Mesendoderm (in vitro differentiated cells): ENCODE data around the gene EN2. TPM values are rescaled to one million over a fixed set of nuclear protein-coding genes. Genes with fewer than 3 reads are reported as not detected.

Source experiments
- DNase-seq: peaks from one replicate; pipeline ENCODE4 v3.0.0; 2013
- H2AK5ac ChIP-seq: 2 replicates; pipeline ENCODE4 v1.6.1; 2013; ENCODE audit warnings: low read length, inconsistent platforms
- H2BK120ac ChIP-seq: 2 replicates; pipeline ENCODE4 v1.6.1; 2013; ENCODE audit warnings: low read depth, mild to moderate bottlenecking, low read length, moderate library complexity, mixed read lengths
- H2BK15ac ChIP-seq: replicated peaks from 2 replicates; pipeline ENCODE4 v1.6.1; 2013; ENCODE audit warnings: low read depth, mild to moderate bottlenecking, moderate library complexity
- H2BK5ac ChIP-seq: 2 replicates; pipeline ENCODE4 v1.6.1; 2013; ENCODE audit warnings: low read length, inconsistent platforms
- H3K18ac ChIP-seq: 2 replicates; pipeline ENCODE4 v1.6.1; 2013; ENCODE audit warnings: mild to moderate bottlenecking, low read length, mixed read lengths
- H3K23ac ChIP-seq: one replicate; pipeline ENCODE4 v1.6.1; 2013; ENCODE audit warnings: low read length
- H3K27ac ChIP-seq: 2 replicates; pipeline ENCODE4 v1.5.1; 2013; ENCODE audit warnings: low read depth, mild to moderate bottlenecking, inconsistent platforms, low read length, moderate library complexity
- H3K27me3 ChIP-seq: 2 replicates; pipeline ENCODE4 v1.6.1; 2013; ENCODE audit warnings: low read length, control low read depth, mild to moderate bottlenecking, inconsistent platforms; ENCODE audit not compliant: insufficient read depth, poor library complexity
- H3K36me3 ChIP-seq: 2 replicates; pipeline ENCODE4 v1.6.1; 2013; ENCODE audit warnings: low read length, inconsistent platforms; ENCODE audit not compliant: control insufficient read depth, insufficient read depth
- H3K4ac ChIP-seq: one replicate; pipeline ENCODE4 v1.6.1; 2013; ENCODE audit warnings: low read depth, mild to moderate bottlenecking, low read length, moderate library complexity
- H3K4me1 ChIP-seq: 2 replicates; pipeline ENCODE4 v1.6.1; 2013; ENCODE audit warnings: low read depth, low read length, inconsistent platforms; ENCODE audit not compliant: control insufficient read depth
- H3K4me2 ChIP-seq: 2 replicates; pipeline ENCODE4 v1.6.1; 2013; ENCODE audit warnings: low read length
- H3K4me3 ChIP-seq: 2 replicates; pipeline ENCODE4 v1.5.1; 2013; ENCODE audit warnings: mild to moderate bottlenecking, low read length
- H3K56ac ChIP-seq: one replicate; pipeline ENCODE4 v1.6.1; 2013; ENCODE audit warnings: low read length
- H3K79me1 ChIP-seq: 2 replicates; pipeline ENCODE4 v1.6.1; 2013; ENCODE audit warnings: low read length, inconsistent platforms
- H3K79me2 ChIP-seq: 2 replicates; pipeline ENCODE4 v1.6.1; 2013; ENCODE audit warnings: mild to moderate bottlenecking, low read length; ENCODE audit not compliant: control insufficient read depth, insufficient read depth
- H3K9ac ChIP-seq: 2 replicates; pipeline ENCODE4 v1.6.1; 2013; ENCODE audit warnings: low read length, inconsistent platforms
- H4K5ac ChIP-seq: one replicate; pipeline ENCODE4 v1.6.1; 2013; ENCODE audit warnings: low read length
- H4K8ac ChIP-seq: one replicate; pipeline ENCODE4 v1.6.1; 2013; ENCODE audit warnings: low read depth, mild to moderate bottlenecking, control low read depth, low read length, moderate library complexity
- WGBS: extraction: QIAGEN DNeasy Blood & Tissue Kit; methylation state at CpG from one replicate; pipeline ENCODE4 v1.1.7; 2013; ENCODE audit warnings: low lambda C conversion rate, missing lambda C conversion rate; ENCODE audit not compliant: insufficient coverage; ENCODE audit errors: extremely low coverage; 5-methylcytosine and 5-hydroxymethylcytosine counted together
- polyA plus RNA-seq, 2 experiments: library from polyadenylated mRNA; stranded (reverse); fragments of 200-250 nt; gene quantifications; one replicate each; pipeline ENCODE4 v1.2.3, GENCODE V29; 2013

The EN2 gene
- not detected for polyA plus RNA-seq (2013, experiment 1 of 2)
- not detected for polyA plus RNA-seq (2013, experiment 2 of 2)

DNA sequence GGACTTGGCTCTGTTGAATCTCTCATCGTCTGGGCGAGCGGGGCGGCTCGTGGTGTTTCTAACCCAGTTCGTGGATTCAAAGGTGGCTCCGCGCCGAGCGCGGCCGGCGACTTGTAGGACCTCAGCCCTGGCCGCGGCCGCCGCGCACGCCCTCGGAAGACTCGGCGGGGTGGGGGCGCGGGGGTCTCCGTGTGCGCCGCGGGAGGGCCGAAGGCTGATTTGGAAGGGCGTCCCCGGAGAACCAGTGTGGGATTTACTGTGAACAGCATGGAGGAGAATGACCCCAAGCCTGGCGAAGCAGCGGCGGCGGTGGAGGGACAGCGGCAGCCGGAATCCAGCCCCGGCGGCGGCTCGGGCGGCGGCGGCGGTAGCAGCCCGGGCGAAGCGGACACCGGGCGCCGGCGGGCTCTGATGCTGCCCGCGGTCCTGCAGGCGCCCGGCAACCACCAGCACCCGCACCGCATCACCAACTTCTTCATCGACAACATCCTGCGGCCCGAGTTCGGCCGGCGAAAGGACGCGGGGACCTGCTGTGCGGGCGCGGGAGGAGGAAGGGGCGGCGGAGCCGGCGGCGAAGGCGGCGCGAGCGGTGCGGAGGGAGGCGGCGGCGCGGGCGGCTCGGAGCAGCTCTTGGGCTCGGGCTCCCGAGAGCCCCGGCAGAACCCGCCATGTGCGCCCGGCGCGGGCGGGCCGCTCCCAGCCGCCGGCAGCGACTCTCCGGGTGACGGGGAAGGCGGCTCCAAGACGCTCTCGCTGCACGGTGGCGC is at the start of gene EN2:
TSS of gene EN2 (plus strand) at position 19 of the 767 bp plus-strand sequence. CDS start at position 268, 249 bp downstream.
- H3K9ac ChIP-seq = no peak within 1 kb of the TSS
- H3K27me3 ChIP-seq = peaks cover 88% of the 10 kb centered on the region
- no peak within 1 kb of the TSS for H2BK5ac ChIP-seq
- H2BK120ac ChIP-seq = peak within 1 kb of the TSS; percentile 14
- no peak within 1 kb of the TSS for H2BK15ac ChIP-seq
- peak; percentile 37 for DNase-seq
- no peak within 1 kb of the TSS for H4K8ac ChIP-seq
- H2AK5ac ChIP-seq = no peak within 1 kb of the TSS
- H3K36me3 ChIP-seq = no peaks in the 10 kb centered on the region
- peak within 1 kb of the TSS; percentile 60 for H3K56ac ChIP-seq
- H3K79me2 ChIP-seq = no peaks in the 10 kb centered on the region
- no peaks in the 10 kb centered on the region for H3K4me1 ChIP-seq
- H3K79me1 ChIP-seq = no peaks in the 10 kb centered on the region
- no peak within 1 kb of the TSS for H4K5ac ChIP-seq
- no peak within 1 kb of the TSS for H3K27ac ChIP-seq
- no peak within 1 kb of the TSS for H3K4ac ChIP-seq
- H3K18ac ChIP-seq = no peak within 1 kb of the TSS
- no peak within 1 kb of the TSS for H3K23ac ChIP-seq
- H3K4me2 ChIP-seq = peak within 1 kb of the TSS; percentile 52
- WGBS = no CpG with 5 or more reads among the region's 105 CpGs
- H3K4me3 ChIP-seq = no peak within 1 kb of the TSS

DNA sequence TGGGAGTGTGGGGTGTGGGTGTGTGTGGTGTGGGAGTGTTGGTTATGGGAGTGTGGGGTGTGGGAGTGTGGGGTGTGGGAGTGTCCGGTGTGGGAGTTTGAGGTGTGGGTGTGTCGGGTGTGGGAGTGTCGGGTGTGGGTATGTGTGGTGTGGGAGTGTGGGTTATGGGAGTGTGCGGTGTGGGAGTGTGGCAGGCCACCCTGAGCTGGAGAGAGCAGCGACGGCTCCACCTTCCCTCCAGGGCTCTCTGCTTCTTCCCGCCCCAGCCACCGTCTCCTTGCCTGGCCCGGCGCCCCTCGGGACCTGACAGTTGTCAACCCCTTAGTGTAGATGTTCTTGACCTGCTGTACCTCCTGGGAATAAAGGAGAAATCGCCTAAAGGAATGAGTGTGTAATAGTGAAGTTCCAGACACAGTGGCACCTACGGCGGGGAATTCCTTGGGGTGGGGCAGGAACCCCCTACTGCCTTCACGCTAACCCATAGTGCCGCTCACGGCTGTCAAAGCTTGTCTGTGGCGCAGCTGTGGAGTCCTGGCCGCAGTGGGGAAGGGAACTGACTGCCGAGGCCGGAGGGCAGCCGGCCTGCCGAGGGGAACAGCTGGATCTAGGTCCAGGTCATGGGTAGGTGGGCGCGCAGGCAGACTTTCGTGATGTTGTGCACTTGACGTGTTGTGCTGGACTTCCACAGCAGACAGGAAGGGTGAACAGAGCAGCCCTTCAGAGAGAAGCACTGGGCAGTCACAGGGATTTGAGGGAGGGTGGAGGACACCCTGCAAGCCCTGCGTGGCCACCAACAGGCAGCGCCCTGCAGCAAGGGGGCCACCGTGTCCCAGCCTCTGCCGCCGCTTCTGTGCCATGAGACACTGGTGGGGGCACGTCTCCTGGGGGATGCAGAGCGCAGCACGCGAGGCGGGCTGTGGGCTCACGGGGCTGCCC is 49.0 kb upstream of the EN2 start:
- H2BK5ac ChIP-seq = peak overlapping the region; percentile 13
- no peaks in the 10 kb centered on the region for H3K36me3 ChIP-seq
- no peaks in the 10 kb centered on the region for H3K27me3 ChIP-seq
- H4K5ac ChIP-seq = no peak overlapping the region
- no peak overlapping the region for H4K8ac ChIP-seq
- no peaks in the 10 kb centered on the region for H3K79me1 ChIP-seq
- peaks cover 7% of the 10 kb centered on the region for H3K4me1 ChIP-seq
- H2BK15ac ChIP-seq = no peak overlapping the region
- H3K23ac ChIP-seq = no peak overlapping the region
- H3K4ac ChIP-seq = no peak overlapping the region
- H2BK120ac ChIP-seq = no peak overlapping the region
- no peak overlapping the region for H3K4me2 ChIP-seq
- H2AK5ac ChIP-seq = no peak overlapping the region
- no peak overlapping the region for H3K18ac ChIP-seq
- DNase-seq = peak; percentile 90
- no peak overlapping the region for H3K4me3 ChIP-seq
- no peak overlapping the region for H3K27ac ChIP-seq
- H3K9ac ChIP-seq = no peak overlapping the region
- WGBS = no CpG with 5 or more reads among the region's 38 CpGs
- H3K79me2 ChIP-seq = no peaks in the 10 kb centered on the region
- H3K56ac ChIP-seq = peak overlapping the region; percentile 69

DNA sequence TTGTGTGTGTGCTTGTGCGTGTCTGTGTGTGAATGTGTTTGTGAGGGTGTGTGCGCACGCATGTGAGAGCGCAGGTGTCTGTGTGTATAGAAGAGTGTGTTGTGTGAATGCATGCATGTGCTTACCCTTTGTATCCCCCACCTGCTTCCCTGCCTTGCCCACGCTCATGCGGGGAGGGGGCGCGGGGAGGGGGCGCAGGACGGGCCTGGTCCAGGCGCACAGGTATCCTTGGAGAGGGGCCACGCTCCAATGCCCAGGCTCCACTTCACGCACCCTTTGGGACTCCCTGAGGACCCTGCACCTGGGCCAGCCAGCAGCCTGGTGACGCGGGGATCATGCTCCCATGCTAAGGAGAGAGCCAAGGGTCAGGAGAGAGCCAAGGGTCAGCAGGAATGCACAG is 47.9 kb upstream of the EN2 start:
- H3K23ac ChIP-seq = no peak overlapping the region
- no peak overlapping the region for H3K4me2 ChIP-seq
- peaks cover 7% of the 10 kb centered on the region for H3K4me1 ChIP-seq
- no peaks in the 10 kb centered on the region for H3K79me1 ChIP-seq
- DNase-seq = no peak
- H3K79me2 ChIP-seq = no peaks in the 10 kb centered on the region
- H4K8ac ChIP-seq = no peak overlapping the region
- H2BK120ac ChIP-seq = no peak overlapping the region
- no peak overlapping the region for H3K9ac ChIP-seq
- H3K18ac ChIP-seq = no peak overlapping the region
- no peaks in the 10 kb centered on the region for H3K27me3 ChIP-seq
- peak overlapping the region; percentile 47 for H2BK5ac ChIP-seq
- no peak overlapping the region for H2AK5ac ChIP-seq
- no CpG with 5 or more reads among the region's 15 CpGs for WGBS
- no peak overlapping the region for H3K4ac ChIP-seq
- H3K36me3 ChIP-seq = no peaks in the 10 kb centered on the region
- H3K4me3 ChIP-seq = no peak overlapping the region
- H4K5ac ChIP-seq = no peak overlapping the region
- no peak overlapping the region for H2BK15ac ChIP-seq
- H3K56ac ChIP-seq = peak overlapping the region; percentile 2
- no peak overlapping the region for H3K27ac ChIP-seq

DNA sequence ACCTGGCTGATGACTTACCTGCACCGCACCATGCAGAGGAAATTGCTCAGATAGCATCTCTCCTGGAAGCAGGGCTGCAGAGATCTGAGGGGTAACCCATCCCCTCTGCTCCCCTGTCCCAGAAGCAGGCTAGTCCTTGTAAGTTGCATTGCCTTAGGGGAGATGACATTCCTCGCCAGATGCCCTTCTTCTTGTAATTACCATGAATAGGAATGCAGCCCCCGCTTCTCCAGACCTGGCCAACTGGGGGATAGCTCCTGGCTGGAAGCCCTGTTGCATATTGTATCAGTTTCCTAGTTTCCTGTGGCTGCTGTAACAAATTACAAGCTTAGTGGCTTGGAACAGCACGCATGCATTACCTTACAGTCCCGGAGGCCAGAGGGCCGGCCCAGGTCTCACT is 47.5 kb upstream of the EN2 start:
- H3K56ac ChIP-seq = no peak overlapping the region
- DNase-seq = peak; percentile 96
- no peak overlapping the region for H2AK5ac ChIP-seq
- H3K18ac ChIP-seq = no peak overlapping the region
- no peak overlapping the region for H2BK5ac ChIP-seq
- no peaks in the 10 kb centered on the region for H3K79me1 ChIP-seq
- H2BK120ac ChIP-seq = no peak overlapping the region
- H3K27ac ChIP-seq = peak overlapping the region; percentile 7
- WGBS = no CpG with 5 or more reads among the region's 6 CpGs
- no peak overlapping the region for H3K4me2 ChIP-seq
- no peak overlapping the region for H3K4ac ChIP-seq
- H3K27me3 ChIP-seq = no peaks in the 10 kb centered on the region
- H3K4me1 ChIP-seq = peaks cover 7% of the 10 kb centered on the region
- H3K23ac ChIP-seq = no peak overlapping the region
- no peak overlapping the region for H2BK15ac ChIP-seq
- H3K36me3 ChIP-seq = no peaks in the 10 kb centered on the region
- H3K79me2 ChIP-seq = no peaks in the 10 kb centered on the region
- no peak overlapping the region for H3K9ac ChIP-seq
- H4K5ac ChIP-seq = no peak overlapping the region
- no peak overlapping the region for H3K4me3 ChIP-seq
- H4K8ac ChIP-seq = no peak overlapping the region

DNA sequence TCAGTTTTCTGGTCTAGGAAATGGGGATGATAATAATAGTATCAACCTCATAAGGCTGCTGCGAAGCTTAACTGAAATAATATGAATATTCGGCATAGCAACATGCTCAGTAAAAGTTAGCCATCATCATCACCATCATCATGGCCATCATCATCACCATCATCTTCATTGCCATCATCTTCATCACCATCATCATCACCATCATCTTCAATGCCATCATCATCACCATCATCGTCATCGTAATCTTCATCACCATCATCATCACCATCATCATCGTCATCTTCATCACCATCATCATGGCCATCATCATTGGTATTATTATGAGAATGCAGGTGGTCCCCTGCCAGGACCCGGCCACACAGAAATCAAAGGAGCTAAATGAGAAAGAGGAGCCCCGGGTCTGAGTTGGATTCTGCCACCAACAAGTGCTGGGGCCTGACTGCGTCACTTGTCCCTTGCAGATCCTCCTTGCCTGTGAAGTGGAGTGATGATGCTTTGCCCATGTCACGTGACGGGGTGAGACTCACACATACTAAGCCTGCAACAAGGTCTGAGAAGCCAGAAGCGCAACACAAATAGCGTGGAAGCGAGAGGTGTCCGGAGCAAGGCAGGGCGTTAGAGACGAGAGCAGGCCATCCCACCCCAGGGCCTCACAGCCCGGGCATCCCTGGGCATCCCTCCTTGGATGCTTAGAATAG is 46.1 kb upstream of the EN2 start:
- Histone ChIP-seq H3K9ac (no peak overlapping the region), H3K23ac (no peak overlapping the region), H3K36me3 (no peaks in the 10 kb centered on the region), H3K56ac (no peak overlapping the region), H3K79me1 (no peaks in the 10 kb centered on the region), H3K4me2 (no peak overlapping the region), H4K8ac (no peak overlapping the region), H2BK120ac (no peak overlapping the region), H4K5ac (no peak overlapping the region), H3K4me3 (no peak overlapping the region), H3K4ac (no peak overlapping the region), H3K27me3 (no peaks in the 10 kb centered on the region), H3K18ac (no peak overlapping the region), H3K4me1 (peaks cover 7% of the 10 kb centered on the region), H2BK15ac (no peak overlapping the region), H2AK5ac (no peak overlapping the region), H3K79me2 (no peaks in the 10 kb centered on the region), H2BK5ac (no peak overlapping the region), H3K27ac (no peak overlapping the region)
- no peak for DNase-seq
- WGBS = 100% methylated on average over 3 of the region's 17 CpGs
